ENCODE data around the gene SSC5D.

DNA sequence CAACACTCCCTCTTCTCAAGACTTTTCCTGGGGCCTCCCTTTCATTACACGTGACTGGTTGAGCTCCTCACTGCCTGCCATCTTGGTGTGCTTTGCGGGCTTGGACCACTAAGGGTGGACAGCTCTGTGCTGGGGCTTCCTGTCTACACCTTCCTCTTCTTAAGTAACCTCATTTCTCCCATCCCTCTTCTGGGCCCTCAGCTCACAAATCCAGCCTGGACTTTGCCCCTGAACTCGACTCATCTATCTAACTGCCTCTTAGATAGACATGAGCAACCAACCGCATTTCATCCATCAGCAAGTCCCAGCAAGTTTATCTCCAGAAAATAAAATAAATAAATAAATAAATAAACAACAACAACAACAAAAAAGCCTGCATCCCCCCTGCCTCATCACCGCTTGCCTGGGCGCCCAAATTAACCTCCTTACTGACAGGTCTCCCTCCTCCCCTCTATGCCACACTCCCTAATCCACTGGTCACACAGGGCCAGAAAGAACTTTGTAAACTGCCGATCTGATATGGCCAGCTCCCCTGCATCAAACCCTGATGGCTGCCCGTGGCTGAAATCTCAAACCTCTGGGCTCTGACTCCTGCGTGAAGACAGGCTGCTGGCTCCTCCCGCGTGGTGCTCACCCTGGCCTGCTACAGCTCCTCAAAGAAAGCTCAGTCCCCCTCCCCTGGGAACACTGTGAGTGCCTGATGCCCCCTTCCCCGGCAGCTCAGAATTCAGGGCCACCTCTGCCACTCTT, 34.5 kb upstream of the SSC5D start:
- TF ChIP-seq, protein P1, sequence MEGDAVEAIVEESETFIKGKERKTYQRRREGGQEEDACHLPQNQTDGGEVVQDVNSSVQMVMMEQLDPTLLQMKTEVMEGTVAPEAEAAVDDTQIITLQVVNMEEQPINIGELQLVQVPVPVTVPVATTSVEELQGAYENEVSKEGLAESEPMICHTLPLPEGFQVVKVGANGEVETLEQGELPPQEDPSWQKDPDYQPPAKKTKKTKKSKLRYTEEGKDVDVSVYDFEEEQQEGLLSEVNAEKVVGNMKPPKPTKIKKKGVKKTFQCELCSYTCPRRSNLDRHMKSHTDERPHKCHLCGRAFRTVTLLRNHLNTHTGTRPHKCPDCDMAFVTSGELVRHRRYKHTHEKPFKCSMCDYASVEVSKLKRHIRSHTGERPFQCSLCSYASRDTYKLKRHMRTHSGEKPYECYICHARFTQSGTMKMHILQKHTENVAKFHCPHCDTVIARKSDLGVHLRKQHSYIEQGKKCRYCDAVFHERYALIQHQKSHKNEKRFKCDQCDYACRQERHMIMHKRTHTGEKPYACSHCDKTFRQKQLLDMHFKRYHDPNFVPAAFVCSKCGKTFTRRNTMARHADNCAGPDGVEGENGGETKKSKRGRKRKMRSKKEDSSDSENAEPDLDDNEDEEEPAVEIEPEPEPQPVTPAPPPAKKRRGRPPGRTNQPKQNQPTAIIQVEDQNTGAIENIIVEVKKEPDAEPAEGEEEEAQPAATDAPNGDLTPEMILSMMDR (IDR thresholded peaks at IDR 0.05) = no peak
- TF ChIP-seq ZFX (IDR thresholded peaks at IDR 0.05; ENCODE audit: borderline replicate concordance) = no peak

All from 22Rv1 (cell line).